CD4-positive, alpha-beta T cell (primary cell): ENCODE data around the gene CYTL1. TPM values are rescaled to one million over a fixed set of nuclear protein-coding genes. Genes with fewer than 3 reads are reported as not detected.

ENCODE experiments used
- ATAC-seq: fragments of 200-7000 bp; cut with Tn5 transposase; one replicate; pipeline ENCODE4 v1.10.0; 2022; ENCODE audit warnings: mild to moderate bottlenecking; ENCODE audit not compliant: poor library complexity
- CTCF ChIA-PET: fragments of 350-600 bp; sonication (Branson Sonifier 250); formaldehyde crosslinking; loops from one replicate; lab custom pipeline; 2021; ENCODE audit warnings: antibody characterized with exemption, inconsistent platforms; lab: Charles Lee
- POLR2A ChIA-PET: fragments of 350-600 bp; sonication (Branson Sonifier 250); formaldehyde crosslinking; loops from one replicate; lab custom pipeline; 2021; ENCODE audit warnings: antibody characterized with exemption, inconsistent platforms; lab: Charles Lee
- DNase-seq, 14 experiments: peaks; one replicate each; pipeline ENCODE4 v3.0.0-alpha.2; 2013 to 2020; ENCODE audit warnings: mixed read lengths in 2 of 14
- H3K27ac ChIP-seq, 2 donors: one replicate each; pipeline versions ENCODE4 v1.5.1 to v1.7.0; 2013; ENCODE audit warnings: low read length in 2 of 2, low read depth in 1 of 2, mild to moderate bottlenecking in 1 of 2
- H3K27me3 ChIP-seq, 2 experiments: 1 replicate in 1 of 2; 2 replicates in 1 of 2; pipeline versions ENCODE4 v1.6.1 to v1.7.0; 2013; ENCODE audit warnings: low read length in 2 of 2, control low read depth in 1 of 2, mild to moderate bottlenecking in 1 of 2, moderate library complexity in 1 of 2; ENCODE audit not compliant: insufficient read depth in 2 of 2, control insufficient read depth in 1 of 2
- H3K36me3 ChIP-seq: one replicate; pipeline ENCODE4 v1.6.1; 2013; ENCODE audit warnings: low read length, control low read depth; ENCODE audit not compliant: insufficient read depth
- H3K4me1 ChIP-seq: one replicate; pipeline ENCODE4 v1.6.1; 2013; ENCODE audit warnings: low read length, control low read depth; ENCODE audit not compliant: insufficient read depth
- H3K4me3 ChIP-seq: one replicate; pipeline ENCODE4 v1.5.1; 2013; ENCODE audit warnings: mild to moderate bottlenecking, low read length, moderate library complexity
- H3K9me3 ChIP-seq, 2 experiments: 1 replicate in 1 of 2; 2 replicates in 1 of 2; pipeline versions ENCODE4 v1.6.1 to v1.7.0; 2013; ENCODE audit warnings: low read length in 2 of 2, mild to moderate bottlenecking in 2 of 2, control low read depth in 1 of 2, moderate library complexity in 1 of 2; ENCODE audit not compliant: control insufficient read depth in 1 of 2, insufficient read depth in 1 of 2
- H3K27ac Mint-ChIP-seq: one replicate; pipeline ENCODE4 v1.8.0; 2020; ENCODE audit warnings: mixed read lengths
- H3K27me3 Mint-ChIP-seq: one replicate; pipeline ENCODE4 v1.8.0; 2021; ENCODE audit warnings: mixed read lengths
- H3K36me3 Mint-ChIP-seq: one replicate; pipeline ENCODE4 v1.8.0; 2021; ENCODE audit warnings: low read depth, mixed read lengths
- H3K4me1 Mint-ChIP-seq: one replicate; pipeline ENCODE4 v1.8.0; 2021; ENCODE audit warnings: low read depth, mixed read lengths
- H3K4me3 Mint-ChIP-seq: one replicate; pipeline ENCODE4 v1.8.0; 2020; ENCODE audit warnings: mild to moderate bottlenecking, mixed read lengths
- H3K9me3 Mint-ChIP-seq: one replicate; pipeline ENCODE4 v1.8.0; 2020; ENCODE audit warnings: mixed read lengths
- intact Hi-C, 2 experiments: fragments of 100-400 bp; cut with DNase I in 1 of 2; cut with micrococcal nuclease in 1 of 2; formaldehyde crosslinking; loops; one replicate each; pipeline versions ENCODE4 v1.15.1 to v1.9.0; 2023 to 2025; cut with DNase I, micrococcal nuclease
- total RNA-seq, 174 experiments: library from RNA in 2 of 174; stranded (reverse) in 2 of 174; gene quantifications; one replicate each; pipeline ENCODE4 v1.2.3 and lab custom pipeline; 2021 to 2026
- TF ChIP-seq, protein P1 (sequence below): fragments of 200-600 bp; IDR thresholded peaks from one replicate; pipeline ENCODE4 v1.8.0; 2022; ENCODE audit warnings: antibody characterized with exemption, mild to moderate bottlenecking

Gene CYTL1
- total RNA-seq, 2 experiments from 2014 or later = not detected

DNA sequence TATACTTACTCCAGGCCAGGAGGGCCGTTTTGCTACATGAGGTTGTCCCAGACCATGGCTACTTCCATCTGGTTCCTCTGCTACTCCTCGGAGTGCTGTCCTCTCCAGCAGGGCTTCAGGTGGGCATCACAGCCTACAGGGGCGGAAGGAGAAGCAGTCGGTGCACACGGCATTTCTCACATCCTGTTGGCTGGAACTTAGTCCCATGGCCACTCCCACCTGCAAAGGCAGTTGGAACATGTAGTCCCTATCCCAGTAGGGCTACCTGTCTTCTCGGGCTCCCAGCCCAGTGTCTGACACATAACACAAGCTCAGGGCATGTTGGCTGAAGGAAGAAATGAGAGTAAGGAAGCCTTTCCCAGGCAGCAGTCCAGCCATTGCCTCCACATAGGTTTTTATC, 24.3 kb upstream of the CYTL1 start:
- Histone ChIP-seq H3K9me3 (no peaks in the 10 kb centered on the region), H3K27me3 (peaks cover 0 to 6% of the 10 kb centered on the region in 2 experiments), H3K4me3 (no peak overlapping the region), H3K27ac (no peak overlapping the region), H3K36me3 (no peaks in the 10 kb centered on the region), H3K4me1 (no peaks in the 10 kb centered on the region)
- Mint-ChIP-seq H3K9me3 (no peaks in the 10 kb centered on the region), H3K27ac (no peak overlapping the region), H3K36me3 (no peaks in the 10 kb centered on the region), H3K27me3 (peaks cover 51% of the 10 kb centered on the region), H3K4me3 (no peak overlapping the region), H3K4me1 (no peaks in the 10 kb centered on the region)
- ChIA-PET CTCF (no interaction called here), POLR2A (no interaction called here)
- no peak for ATAC-seq
- TF ChIP-seq, protein P1, sequence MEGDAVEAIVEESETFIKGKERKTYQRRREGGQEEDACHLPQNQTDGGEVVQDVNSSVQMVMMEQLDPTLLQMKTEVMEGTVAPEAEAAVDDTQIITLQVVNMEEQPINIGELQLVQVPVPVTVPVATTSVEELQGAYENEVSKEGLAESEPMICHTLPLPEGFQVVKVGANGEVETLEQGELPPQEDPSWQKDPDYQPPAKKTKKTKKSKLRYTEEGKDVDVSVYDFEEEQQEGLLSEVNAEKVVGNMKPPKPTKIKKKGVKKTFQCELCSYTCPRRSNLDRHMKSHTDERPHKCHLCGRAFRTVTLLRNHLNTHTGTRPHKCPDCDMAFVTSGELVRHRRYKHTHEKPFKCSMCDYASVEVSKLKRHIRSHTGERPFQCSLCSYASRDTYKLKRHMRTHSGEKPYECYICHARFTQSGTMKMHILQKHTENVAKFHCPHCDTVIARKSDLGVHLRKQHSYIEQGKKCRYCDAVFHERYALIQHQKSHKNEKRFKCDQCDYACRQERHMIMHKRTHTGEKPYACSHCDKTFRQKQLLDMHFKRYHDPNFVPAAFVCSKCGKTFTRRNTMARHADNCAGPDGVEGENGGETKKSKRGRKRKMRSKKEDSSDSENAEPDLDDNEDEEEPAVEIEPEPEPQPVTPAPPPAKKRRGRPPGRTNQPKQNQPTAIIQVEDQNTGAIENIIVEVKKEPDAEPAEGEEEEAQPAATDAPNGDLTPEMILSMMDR = no peak
- intact Hi-C loops = no loop called here
- no peak for DNase-seq

DNA sequence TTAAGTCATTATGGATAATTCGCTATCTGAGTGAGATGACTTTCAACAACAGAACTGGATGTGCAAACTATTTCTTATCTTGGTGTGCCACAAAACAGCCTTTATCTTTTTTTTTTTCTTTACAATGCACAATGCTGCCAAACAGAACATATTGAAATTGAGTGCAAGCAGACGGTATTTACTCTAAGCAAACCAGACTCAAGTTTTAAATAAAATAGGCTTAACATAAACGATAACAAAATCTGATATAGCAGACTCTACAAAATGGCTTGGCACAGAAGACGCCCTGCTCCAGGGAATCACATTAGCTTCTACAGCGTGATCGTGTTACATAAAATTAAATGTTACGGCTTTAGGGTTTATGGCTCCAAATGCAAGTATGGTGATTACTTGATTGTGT, 22.4 kb upstream of the CYTL1 start:
- Mint-ChIP-seq H3K27ac (no peak overlapping the region), H3K27me3 (peaks cover 41% of the 10 kb centered on the region), H3K9me3 (no peaks in the 10 kb centered on the region), H3K36me3 (no peaks in the 10 kb centered on the region), H3K4me3 (no peak overlapping the region), H3K4me1 (no peaks in the 10 kb centered on the region)
- DNase-seq = no peak
- intact Hi-C loops = no loop called here
- Histone ChIP-seq H3K27ac (no peak overlapping the region), H3K27me3 (peaks cover 0 to 6% of the 10 kb centered on the region in 2 experiments), H3K36me3 (no peaks in the 10 kb centered on the region), H3K9me3 (no peaks in the 10 kb centered on the region), H3K4me1 (no peaks in the 10 kb centered on the region), H3K4me3 (no peak overlapping the region)
- TF ChIP-seq, protein P1 = no peak
- ATAC-seq = no peak
- CTCF ChIA-PET = no interaction called here
- POLR2A ChIA-PET = no interaction called here

DNA sequence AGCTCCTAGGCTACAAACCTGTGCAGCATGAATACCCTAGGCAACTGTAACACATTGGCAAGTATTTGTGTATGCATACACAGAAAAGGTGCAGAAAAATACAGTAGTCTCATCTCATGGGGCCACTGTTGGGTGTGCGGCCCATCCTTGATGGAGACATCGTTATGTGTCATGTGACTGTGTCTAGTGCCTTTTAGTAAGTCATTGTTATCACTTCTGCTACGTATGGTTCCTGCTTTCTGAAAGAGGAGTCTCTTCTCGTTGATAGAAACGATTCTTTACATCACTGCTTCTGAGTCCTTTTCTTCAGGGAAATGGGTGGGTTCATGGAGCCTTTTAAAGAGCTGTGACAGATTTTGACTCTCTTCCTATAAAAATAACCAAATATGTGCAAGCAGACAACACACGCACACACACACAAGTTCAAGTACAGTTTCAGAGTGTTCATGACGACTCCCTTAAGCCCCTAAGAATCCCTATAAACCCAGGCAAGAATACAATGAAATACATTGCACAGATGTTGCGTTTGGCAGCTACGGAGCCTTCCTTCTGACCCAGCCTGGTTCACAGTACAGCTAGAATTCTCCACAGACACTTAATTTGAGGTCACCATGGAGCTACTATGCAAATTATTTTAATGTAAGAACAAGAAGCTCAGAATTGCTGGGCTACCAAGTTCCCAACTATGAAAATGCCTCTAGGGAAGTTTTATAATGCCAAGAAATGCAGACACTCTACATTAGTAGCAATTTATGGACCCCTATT, 21.8 kb upstream of the CYTL1 start:
- H3K4me1 ChIP-seq = no peaks in the 10 kb centered on the region
- POLR2A ChIA-PET = no interaction called here
- H3K9me3 ChIP-seq = no peaks in the 10 kb centered on the region
- Mint-ChIP-seq H3K4me3 (no peak overlapping the region), H3K36me3 (no peaks in the 10 kb centered on the region), H3K9me3 (no peaks in the 10 kb centered on the region), H3K27ac (no peak overlapping the region), H3K27me3 (peaks cover 35% of the 10 kb centered on the region), H3K4me1 (no peaks in the 10 kb centered on the region)
- no peaks in the 10 kb centered on the region for H3K36me3 ChIP-seq
- CTCF ChIA-PET = no interaction called here
- no peak overlapping the region for H3K4me3 ChIP-seq
- ATAC-seq (no peak), DNase-seq (no peak)
- TF ChIP-seq, protein P1 = no peak
- peaks cover 0 to 6% of the 10 kb centered on the region in 2 experiments for H3K27me3 ChIP-seq
- intact Hi-C loops = no loop called here
- no peak overlapping the region for H3K27ac ChIP-seq
